HEK293 (cell line): Measurements from ENCODE around the gene PPP1R9B.
A peak's percentile ranks its signal among the peaks of the same experiment; 100 is the strongest.

Experiments used
- CTCF ChIA-PET: fragments of 350-600 bp; formaldehyde crosslinking; extraction: SDS; loops from one replicate; lab custom pipeline; 2021; ENCODE audit warnings: antibody characterized with exemption; lab: Yijun Ruan, JAX
- POLR2A ChIA-PET: fragments of 300-600 bp; formaldehyde crosslinking; extraction: SDS; loops from one replicate; lab custom pipeline; 2020; ENCODE audit warnings: antibody characterized with exemption, inconsistent platforms; lab: Yijun Ruan, JAX
- H3K27ac ChIP-seq: fragments of 200-500 bp; sonication (Bioruptor generic); 2 replicates; pipeline ENCODE4 v1.5.1; 2014; ENCODE audit warnings: low read depth, low read length, control low read depth, inconsistent platforms; ENCODE audit errors: extremely low read depth
- H3K36me3 ChIP-seq, 2 experiments: fragments of 200-500 bp in 1 of 2; sonication (Bioruptor generic) in 1 of 2; 1 replicate in 1 of 2; 2 replicates in 1 of 2; pipeline ENCODE4 v1.5.1; 2014 to 2017; ENCODE audit warnings: inconsistent platforms in 2 of 2, low read length in 2 of 2; ENCODE audit not compliant: control insufficient read depth in 2 of 2, insufficient read depth in 1 of 2
- H3K4me1 ChIP-seq: fragments of 200-500 bp; sonication (Bioruptor generic); 2 replicates; pipeline ENCODE4 v1.5.1; 2014; ENCODE audit warnings: mild to moderate bottlenecking, low read length, inconsistent platforms; ENCODE audit not compliant: control insufficient read depth, insufficient read depth
- H3K4me3 ChIP-seq: 2 replicates; pipeline ENCODE4 v1.5.1; 2011; ENCODE audit warnings: low read depth, mild to moderate bottlenecking, control low read depth, low read length, moderate library complexity
- H3K9me3 ChIP-seq: fragments of 200-500 bp; sonication (Bioruptor generic); 2 replicates; pipeline ENCODE4 v1.5.1; 2014; ENCODE audit warnings: low read depth, low read length, inconsistent platforms; ENCODE audit not compliant: control insufficient read depth, insufficient read depth
- KLF8 ChIP-seq: fragments of 450-650 bp; formaldehyde crosslinking; IDR thresholded peaks from 2 replicates; pipeline ENCODE4 v1.5.1; 2016; ENCODE audit warnings: missing biosample characterization, missing genetic modification characterization
- REST ChIP-seq: fragments of 450-650 bp; formaldehyde crosslinking; IDR thresholded peaks from 2 replicates; pipeline ENCODE4 v1.5.1; 2016; ENCODE audit warnings: missing biosample characterization, missing genetic modification characterization
- ZBTB21 ChIP-seq: fragments of 450-650 bp; formaldehyde crosslinking; IDR thresholded peaks from 2 replicates; pipeline ENCODE4 v1.5.1; 2017; ENCODE audit warnings: missing biosample characterization, missing genetic modification characterization
- ZNF112 ChIP-seq: fragments of 450-650 bp; formaldehyde crosslinking; IDR thresholded peaks from 2 replicates; pipeline ENCODE4 v1.5.0; 2017; ENCODE audit warnings: missing biosample characterization, missing genetic modification characterization
- ZNF132 ChIP-seq: fragments of 450-650 bp; formaldehyde crosslinking; IDR thresholded peaks from 2 replicates; pipeline ENCODE4 v1.5.1; 2017; ENCODE audit warnings: missing biosample characterization, missing genetic modification characterization, borderline replicate concordance
- ZNF174 ChIP-seq: fragments of 450-650 bp; formaldehyde crosslinking; IDR thresholded peaks from 2 replicates; pipeline ENCODE4 v1.5.0; 2017; ENCODE audit warnings: missing biosample characterization, mild to moderate bottlenecking, missing genetic modification characterization
- ZNF175 ChIP-seq: fragments of 450-650 bp; formaldehyde crosslinking; IDR thresholded peaks from 2 replicates; pipeline ENCODE4 v1.5.1; 2016; ENCODE audit warnings: missing biosample characterization, missing genetic modification characterization
- ZNF23 ChIP-seq: fragments of 450-650 bp; formaldehyde crosslinking; IDR thresholded peaks from 2 replicates; pipeline ENCODE4 v1.5.1; 2016; ENCODE audit warnings: missing biosample characterization, missing genetic modification characterization, borderline replicate concordance
- ZNF248 ChIP-seq: fragments of 450-650 bp; formaldehyde crosslinking; IDR thresholded peaks from 2 replicates; pipeline ENCODE4 v1.5.1; 2017; ENCODE audit warnings: missing biosample characterization, missing genetic modification characterization
- ZNF311 ChIP-seq: fragments of 450-650 bp; formaldehyde crosslinking; IDR thresholded peaks from 2 replicates; pipeline ENCODE4 v1.5.1; 2017; ENCODE audit warnings: missing biosample characterization, missing genetic modification characterization, borderline replicate concordance
- ZNF433 ChIP-seq: fragments of 450-650 bp; formaldehyde crosslinking; IDR thresholded peaks from 2 replicates; pipeline ENCODE4 v1.5.1; 2016; ENCODE audit warnings: missing biosample characterization, missing genetic modification characterization, low read depth
- ZNF558 ChIP-seq: fragments of 450-650 bp; formaldehyde crosslinking; IDR thresholded peaks from 2 replicates; pipeline ENCODE4 v1.5.1; 2016; ENCODE audit warnings: missing biosample characterization, missing genetic modification characterization
- ZNF560 ChIP-seq: fragments of 450-650 bp; formaldehyde crosslinking; IDR thresholded peaks from 2 replicates; pipeline ENCODE4 v1.5.1; 2017; ENCODE audit warnings: missing biosample characterization, missing genetic modification characterization, borderline replicate concordance
- ZNF600 ChIP-seq: fragments of 450-650 bp; formaldehyde crosslinking; IDR thresholded peaks from 2 replicates; pipeline ENCODE4 v1.5.1; 2016; ENCODE audit warnings: missing biosample characterization, missing genetic modification characterization
- ZNF660 ChIP-seq: fragments of 450-650 bp; IDR thresholded peaks from 2 replicates; pipeline ENCODE4 v1.5.1; 2018; ENCODE audit warnings: missing biosample characterization, mild to moderate bottlenecking, missing genetic modification characterization
- ZNF664 ChIP-seq: fragments of 450-650 bp; formaldehyde crosslinking; IDR thresholded peaks from 2 replicates; pipeline ENCODE4 v1.5.1; 2016; ENCODE audit warnings: missing biosample characterization, missing genetic modification characterization
- ZNF747 ChIP-seq: fragments of 450-650 bp; formaldehyde crosslinking; IDR thresholded peaks from 2 replicates; pipeline ENCODE4 v1.5.1; 2016; ENCODE audit warnings: missing biosample characterization, missing genetic modification characterization
- ZNF785 ChIP-seq: fragments of 450-650 bp; formaldehyde crosslinking; IDR thresholded peaks from 2 replicates; pipeline ENCODE4 v1.5.1; 2016; ENCODE audit warnings: missing biosample characterization, missing genetic modification characterization
- ZSCAN23 ChIP-seq: fragments of 450-650 bp; formaldehyde crosslinking; IDR thresholded peaks from 2 replicates; pipeline ENCODE4 v1.5.1; 2016; ENCODE audit warnings: missing biosample characterization, missing genetic modification characterization

The PPP1R9B gene

GRCh38 chr17:50097455-50097854 lies 53.0 kb downstream of the PPP1R9B start (continued):
- no peak for TF ChIP-seq ZNF560 (tag by site-specific recombination)

GRCh38 chr17:50096758-50097157 lies 53.7 kb downstream of the PPP1R9B start:
- no peak for TF ChIP-seq ZNF112 (tag by site-specific recombination)
- TF ChIP-seq ZNF174 (tag by site-specific recombination), result no peak
- no peak for TF ChIP-seq ZSCAN23 (tag by site-specific recombination)
- TF ChIP-seq ZBTB21 (tag by site-specific recombination), result no peak
- TF ChIP-seq ZNF132, result no peak
- TF ChIP-seq ZNF433 (tag by site-specific recombination), result no peak
- no peak for TF ChIP-seq ZNF23 (tag by site-specific recombination)
- TF ChIP-seq ZNF660 (tag by site-specific recombination), result no peak
- no peak for TF ChIP-seq ZNF785 (tag by site-specific recombination)
- no peak for TF ChIP-seq ZNF248
- TF ChIP-seq ZNF747 (tag by site-specific recombination), result no peak
- TF ChIP-seq KLF8 (tag by site-specific recombination), result no peak
- no peak for TF ChIP-seq ZNF558 (tag by site-specific recombination)
- TF ChIP-seq REST (tag by site-specific recombination), result no peak
- Histone ChIP-seq H3K9me3 (no peaks in the 10 kb centered on the region), H3K4me3 (no peak overlapping the region), H3K36me3 (peaks cover 0 to 42% of the 10 kb centered on the region in 2 experiments; a peak in 1 of 3 replicates), H3K4me1 (peaks cover 9% of the 10 kb centered on the region), H3K27ac (no peak overlapping the region)
- ChIA-PET CTCF (interaction anchor here (0.7 to 3.7 kb wide), 6 partner anchors 9 to 200 kb away, joined by 3 to 17 read pairs (median 8); no protein-coding TSS in a partner anchor), POLR2A (interaction anchor here (1.5 kb wide), 1 partner anchor 15 kb away, joined by 4 read pairs; no protein-coding TSS in a partner anchor)

GRCh38 chr17:50096092-50096491 lies 54.4 kb downstream of the PPP1R9B start:
- CTCF ChIA-PET, result interaction anchor here (0.7 to 3.7 kb wide), 5 partner anchors 9 to 201 kb away, joined by 3 to 17 read pairs (median 6); partner anchors contain the start of gene ITGA3
- Histone ChIP-seq H3K4me1 (peaks cover 7% of the 10 kb centered on the region), H3K9me3 (no peaks in the 10 kb centered on the region), H3K27ac (peak overlapping the region; percentile 45; the same call in 1 of the 2 replicates), H3K4me3 (peak overlapping the region; percentile 85), H3K36me3 (peaks cover 0 to 38% of the 10 kb centered on the region in 2 experiments; a peak in 1 of 3 replicates)
- POLR2A ChIA-PET, result interaction anchor here (1.5 kb wide), 1 partner anchor 16 kb away, joined by 4 read pairs; no protein-coding TSS in a partner anchor
- peak; percentile 22; the same call in 1 of the 2 replicates for TF ChIP-seq ZNF600 (tag by site-specific recombination)
- TF ChIP-seq ZNF175 (tag by site-specific recombination), result no peak
- TF ChIP-seq ZNF664 (tag by site-specific recombination), result no peak
- no peak for TF ChIP-seq ZNF311 (tag by site-specific recombination)
